Measurements from ENCODE around the gene SDSL. TPM values are rescaled to one million over a fixed set of nuclear protein-coding genes. Genes with fewer than 3 reads are reported as not detected.

Gene SDSL
- total and polyA plus RNA-seq, 10 of the 15 experiments (the other 5 are each of a cell fraction or from before 2014, with no cell fraction given): 0.18 to 4.4 (median 1.0) TPM

GRCh38 chr12:113478351-113479011 lies 56.3 kb downstream of the SDSL start:
- 54% methylated on average over 26 of the region's 41 CpGs for WGBS (ENCODE audit: insufficient coverage, insufficient replicate concordance, low lambda C conversion rate, missing lambda C conversion rate)
- no peak for FAIRE-seq
- ATAC-seq: no peak
- Histone ChIP-seq H4K20me1 (ENCODE audit: control insufficient read depth, insufficient read depth) (no peaks in the 10 kb centered on the region), H3K4me3 (no peak overlapping the region), H2AFZ (ENCODE audit: control insufficient read depth, low read depth, low read length) (no peak overlapping the region), H3K4me1 (ENCODE audit: control insufficient read depth, insufficient read depth, low read length) (no peaks in the 10 kb centered on the region), H3K9ac (ENCODE audit: control insufficient read depth, insufficient read depth, low read length) (no peak overlapping the region), H3K27me3 (replicated peaks in 1 of 2; ENCODE audit: control insufficient read depth in 2 of 2, insufficient read depth in 2 of 2, low read length in 1 of 2) (peaks cover 17 to 25% of the 10 kb centered on the region in 2 experiments), H3K4me2 (ENCODE audit: control insufficient read depth, insufficient read depth) (no peak overlapping the region), H3K36me3 (ENCODE audit: control insufficient read depth in 2 of 2, insufficient read depth in 2 of 2, low read length in 1 of 2) (no peaks in the 10 kb centered on the region), H3K27ac (ENCODE audit: control insufficient read depth, insufficient read depth) (no peak overlapping the region), H3K9me3 (replicated peaks; ENCODE audit: control insufficient read depth, insufficient read depth, low read length) (no peaks in the 10 kb centered on the region; the same call in 2 of the 3 replicates), H3K79me2 (ENCODE audit: control insufficient read depth, insufficient read depth, low read length) (no peaks in the 10 kb centered on the region)
- intact Hi-C loops (cut with micrococcal nuclease; ENCODE audit: unreplicated experiment) (no loop called here), in situ Hi-C loops (cut with MboI) (no loop called here)
- POLR2A ChIA-PET: no interaction called here
- RAD21 ChIA-PET (ENCODE audit: unreplicated experiment): no interaction called here
- CTCF ChIA-PET: interaction anchor here (0.8 kb wide), 1 partner anchor 16 kb away, joined by 4 read pairs; no protein-coding TSS in a partner anchor
- SMC1A ChIA-PET (ENCODE audit: uncharacterized antibody, unreplicated experiment): no interaction called here
- no TSS peak for BruUV-seq (replicated peaks)
- no peak for DNase-seq (ENCODE audit: low read depth, low spot score)
- TF ChIP-seq, protein P1, sequence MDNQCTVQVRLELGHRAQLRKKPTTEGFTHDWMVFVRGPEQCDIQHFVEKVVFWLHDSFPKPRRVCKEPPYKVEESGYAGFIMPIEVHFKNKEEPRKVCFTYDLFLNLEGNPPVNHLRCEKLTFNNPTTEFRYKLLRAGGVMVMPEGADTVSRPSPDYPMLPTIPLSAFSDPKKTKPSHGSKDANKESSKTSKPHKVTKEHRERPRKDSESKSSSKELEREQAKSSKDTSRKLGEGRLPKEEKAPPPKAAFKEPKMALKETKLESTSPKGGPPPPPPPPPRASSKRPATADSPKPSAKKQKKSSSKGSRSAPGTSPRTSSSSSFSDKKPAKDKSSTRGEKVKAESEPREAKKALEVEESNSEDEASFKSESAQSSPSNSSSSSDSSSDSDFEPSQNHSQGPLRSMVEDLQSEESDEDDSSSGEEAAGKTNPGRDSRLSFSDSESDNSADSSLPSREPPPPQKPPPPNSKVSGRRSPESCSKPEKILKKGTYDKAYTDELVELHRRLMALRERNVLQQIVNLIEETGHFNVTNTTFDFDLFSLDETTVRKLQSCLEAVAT (IDR thresholded peaks at IDR 0.05): no peak
- TF ChIP-seq GATAD2B (conservative IDR thresholded peaks at IDR 0.05; ENCODE audit: low read depth) (no peak), POLR2A (IDR thresholded peaks at IDR 0.05; ENCODE audit: low read depth, low read length) (no peak), ZBTB40 (IDR thresholded peaks at IDR 0.05; ENCODE audit: borderline replicate concordance) (no peak), ZNF274 (IDR thresholded peaks at IDR 0.05; ENCODE audit: insufficient read depth, insufficient read length) (no peak), IKZF1 (conservative IDR thresholded peaks at IDR 0.05) (no peak), PRDM15 (CRISPR knock-in tag; IDR thresholded peaks at IDR 0.05) (no peak), FOXK2 (IDR thresholded peaks at IDR 0.05) (no peak), CBX5 (IDR thresholded peaks at IDR 0.05; ENCODE audit: low read depth) (no peak), ZNF217 (IDR thresholded peaks at IDR 0.05) (no peak)
- TF ChIP-seq, protein P2, sequence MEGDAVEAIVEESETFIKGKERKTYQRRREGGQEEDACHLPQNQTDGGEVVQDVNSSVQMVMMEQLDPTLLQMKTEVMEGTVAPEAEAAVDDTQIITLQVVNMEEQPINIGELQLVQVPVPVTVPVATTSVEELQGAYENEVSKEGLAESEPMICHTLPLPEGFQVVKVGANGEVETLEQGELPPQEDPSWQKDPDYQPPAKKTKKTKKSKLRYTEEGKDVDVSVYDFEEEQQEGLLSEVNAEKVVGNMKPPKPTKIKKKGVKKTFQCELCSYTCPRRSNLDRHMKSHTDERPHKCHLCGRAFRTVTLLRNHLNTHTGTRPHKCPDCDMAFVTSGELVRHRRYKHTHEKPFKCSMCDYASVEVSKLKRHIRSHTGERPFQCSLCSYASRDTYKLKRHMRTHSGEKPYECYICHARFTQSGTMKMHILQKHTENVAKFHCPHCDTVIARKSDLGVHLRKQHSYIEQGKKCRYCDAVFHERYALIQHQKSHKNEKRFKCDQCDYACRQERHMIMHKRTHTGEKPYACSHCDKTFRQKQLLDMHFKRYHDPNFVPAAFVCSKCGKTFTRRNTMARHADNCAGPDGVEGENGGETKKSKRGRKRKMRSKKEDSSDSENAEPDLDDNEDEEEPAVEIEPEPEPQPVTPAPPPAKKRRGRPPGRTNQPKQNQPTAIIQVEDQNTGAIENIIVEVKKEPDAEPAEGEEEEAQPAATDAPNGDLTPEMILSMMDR (IDR thresholded peaks at IDR 0.05 in 2 of 3, conservative IDR thresholded peaks at IDR 0.05 in 1 of 3; ENCODE audit: control insufficient read depth in 2 of 3, extremely low read depth in 1 of 3, insufficient read depth in 1 of 3, low read depth in 3 of 3, low read length in 3 of 3): no peak
